ENCODE results near the gene ASS1.
A peak's percentile ranks its signal among the peaks of the same experiment; 100 is the strongest.

ASS1 gene

DNA sequence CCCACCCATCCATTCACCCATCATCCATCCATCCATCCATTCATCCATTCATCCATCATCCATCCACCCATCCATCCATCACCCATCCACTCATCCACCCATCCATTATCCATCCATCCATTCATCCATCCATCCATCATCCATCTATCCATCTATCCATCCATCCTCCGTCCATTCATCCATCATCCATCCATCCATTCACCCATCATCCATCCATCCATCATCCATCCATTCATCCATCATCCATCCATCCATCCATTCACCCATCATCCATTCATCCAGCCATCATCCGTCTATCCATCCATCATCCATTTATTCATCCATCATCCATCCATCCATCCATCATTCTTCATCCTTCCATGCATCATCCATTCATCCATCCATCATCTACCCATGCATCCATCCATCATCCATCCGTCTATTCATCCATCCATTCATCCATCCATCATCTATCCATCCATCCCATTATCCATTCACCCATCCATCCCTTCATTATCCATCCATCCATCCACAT, 10.1 kb downstream of the ASS1 start (continued):
- no peak for TF ChIP-seq ZNF843 (tag by site-specific recombination; IDR thresholded peaks at IDR 0.05)

DNA sequence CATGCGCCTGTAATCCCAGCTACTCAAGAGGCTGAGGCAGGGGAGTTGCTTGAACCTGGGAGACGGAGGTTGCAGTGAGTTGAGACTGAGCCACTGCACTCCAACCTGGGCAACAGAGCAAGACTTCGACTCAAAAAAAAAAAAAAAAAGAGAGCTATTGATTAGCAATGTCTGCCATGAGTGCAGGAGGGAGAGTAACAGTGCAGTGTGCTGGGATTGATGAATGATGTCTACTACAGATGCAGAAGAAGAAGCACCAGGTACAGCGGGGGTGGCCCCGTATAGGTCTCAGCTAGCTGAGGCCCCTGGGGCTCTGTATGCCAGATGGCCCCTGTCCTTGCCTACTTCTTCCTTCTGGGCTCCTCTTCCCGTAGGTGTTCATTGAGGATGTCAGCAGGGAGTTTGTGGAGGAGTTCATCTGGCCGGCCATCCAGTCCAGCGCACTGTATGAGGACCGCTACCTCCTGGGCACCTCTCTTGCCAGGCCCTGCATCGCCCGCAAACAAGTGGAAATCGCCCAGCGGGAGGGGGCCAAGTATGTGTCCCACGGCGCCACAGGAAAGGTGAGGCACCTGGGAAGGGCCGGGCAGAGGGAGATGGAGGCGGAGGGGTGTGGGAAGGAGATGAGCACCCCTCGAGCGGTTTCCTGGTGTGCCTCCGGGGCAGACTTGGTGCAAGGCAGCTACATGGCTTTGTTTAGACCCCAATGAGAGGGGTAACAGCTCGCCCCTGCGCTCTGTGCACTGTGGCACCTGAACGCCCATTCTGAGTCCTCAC, 13.5 kb downstream of the ASS1 start:
- Histone ChIP-seq H3K9me3 (ENCODE audit: control insufficient read depth, insufficient read depth, low read depth, low read length) (no peaks in the 10 kb centered on the region), H3K27ac (ENCODE audit: extremely low read depth, low read depth, low read length) (no peak overlapping the region), H3K4me1 (ENCODE audit: control insufficient read depth, insufficient read depth, low read length) (peaks cover under 1% of the 10 kb centered on the region; the same call in 1 of the 2 replicates), H3K36me3 (ENCODE audit: control insufficient read depth in 2 of 2, insufficient read depth in 1 of 2, low read length in 2 of 2) (peaks cover 0 to 5% of the 10 kb centered on the region in 2 experiments; a peak in 1 of 3 replicates), H3K4me3 (ENCODE audit: low read depth, low read length) (no peak overlapping the region)
- CTCF ChIA-PET = interaction anchor here (0.5 to 15.5 kb wide), 3 partner anchors 229 to 505 kb away, joined by 4 to 305 read pairs (median 8); partner anchors contain the start of gene EXOSC2
- TF ChIP-seq, protein P1, sequence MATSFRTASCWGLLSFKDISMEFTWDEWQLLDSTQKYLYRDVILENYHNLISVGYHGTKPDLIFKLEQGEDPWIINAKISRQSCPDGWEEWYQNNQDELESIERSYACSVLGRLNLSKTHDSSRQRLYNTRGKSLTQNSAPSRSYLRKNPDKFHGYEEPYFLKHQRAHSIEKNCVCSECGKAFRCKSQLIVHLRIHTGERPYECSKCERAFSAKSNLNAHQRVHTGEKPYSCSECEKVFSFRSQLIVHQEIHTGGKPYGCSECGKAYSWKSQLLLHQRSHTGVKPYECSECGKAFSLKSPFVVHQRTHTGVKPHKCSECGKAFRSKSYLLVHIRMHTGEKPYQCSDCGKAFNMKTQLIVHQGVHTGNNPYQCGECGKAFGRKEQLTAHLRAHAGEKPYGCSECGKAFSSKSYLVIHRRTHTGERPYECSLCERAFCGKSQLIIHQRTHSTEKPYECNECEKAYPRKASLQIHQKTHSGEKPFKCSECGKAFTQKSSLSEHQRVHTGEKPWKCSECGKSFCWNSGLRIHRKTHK (tag by site-specific recombination; IDR thresholded peaks at IDR 0.05) = no peak
- no peak for TF ChIP-seq ZBTB1 (tag by site-specific recombination; IDR thresholded peaks at IDR 0.05)
- TF ChIP-seq, protein P2, sequence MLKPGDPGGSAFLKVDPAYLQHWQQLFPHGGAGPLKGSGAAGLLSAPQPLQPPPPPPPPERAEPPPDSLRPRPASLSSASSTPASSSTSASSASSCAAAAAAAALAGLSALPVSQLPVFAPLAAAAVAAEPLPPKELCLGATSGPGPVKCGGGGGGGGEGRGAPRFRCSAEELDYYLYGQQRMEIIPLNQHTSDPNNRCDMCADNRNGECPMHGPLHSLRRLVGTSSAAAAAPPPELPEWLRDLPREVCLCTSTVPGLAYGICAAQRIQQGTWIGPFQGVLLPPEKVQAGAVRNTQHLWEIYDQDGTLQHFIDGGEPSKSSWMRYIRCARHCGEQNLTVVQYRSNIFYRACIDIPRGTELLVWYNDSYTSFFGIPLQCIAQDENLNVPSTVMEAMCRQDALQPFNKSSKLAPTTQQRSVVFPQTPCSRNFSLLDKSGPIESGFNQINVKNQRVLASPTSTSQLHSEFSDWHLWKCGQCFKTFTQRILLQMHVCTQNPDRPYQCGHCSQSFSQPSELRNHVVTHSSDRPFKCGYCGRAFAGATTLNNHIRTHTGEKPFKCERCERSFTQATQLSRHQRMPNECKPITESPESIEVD (tag by site-specific recombination; IDR thresholded peaks at IDR 0.05) = no peak
- TF ChIP-seq, protein P3, sequence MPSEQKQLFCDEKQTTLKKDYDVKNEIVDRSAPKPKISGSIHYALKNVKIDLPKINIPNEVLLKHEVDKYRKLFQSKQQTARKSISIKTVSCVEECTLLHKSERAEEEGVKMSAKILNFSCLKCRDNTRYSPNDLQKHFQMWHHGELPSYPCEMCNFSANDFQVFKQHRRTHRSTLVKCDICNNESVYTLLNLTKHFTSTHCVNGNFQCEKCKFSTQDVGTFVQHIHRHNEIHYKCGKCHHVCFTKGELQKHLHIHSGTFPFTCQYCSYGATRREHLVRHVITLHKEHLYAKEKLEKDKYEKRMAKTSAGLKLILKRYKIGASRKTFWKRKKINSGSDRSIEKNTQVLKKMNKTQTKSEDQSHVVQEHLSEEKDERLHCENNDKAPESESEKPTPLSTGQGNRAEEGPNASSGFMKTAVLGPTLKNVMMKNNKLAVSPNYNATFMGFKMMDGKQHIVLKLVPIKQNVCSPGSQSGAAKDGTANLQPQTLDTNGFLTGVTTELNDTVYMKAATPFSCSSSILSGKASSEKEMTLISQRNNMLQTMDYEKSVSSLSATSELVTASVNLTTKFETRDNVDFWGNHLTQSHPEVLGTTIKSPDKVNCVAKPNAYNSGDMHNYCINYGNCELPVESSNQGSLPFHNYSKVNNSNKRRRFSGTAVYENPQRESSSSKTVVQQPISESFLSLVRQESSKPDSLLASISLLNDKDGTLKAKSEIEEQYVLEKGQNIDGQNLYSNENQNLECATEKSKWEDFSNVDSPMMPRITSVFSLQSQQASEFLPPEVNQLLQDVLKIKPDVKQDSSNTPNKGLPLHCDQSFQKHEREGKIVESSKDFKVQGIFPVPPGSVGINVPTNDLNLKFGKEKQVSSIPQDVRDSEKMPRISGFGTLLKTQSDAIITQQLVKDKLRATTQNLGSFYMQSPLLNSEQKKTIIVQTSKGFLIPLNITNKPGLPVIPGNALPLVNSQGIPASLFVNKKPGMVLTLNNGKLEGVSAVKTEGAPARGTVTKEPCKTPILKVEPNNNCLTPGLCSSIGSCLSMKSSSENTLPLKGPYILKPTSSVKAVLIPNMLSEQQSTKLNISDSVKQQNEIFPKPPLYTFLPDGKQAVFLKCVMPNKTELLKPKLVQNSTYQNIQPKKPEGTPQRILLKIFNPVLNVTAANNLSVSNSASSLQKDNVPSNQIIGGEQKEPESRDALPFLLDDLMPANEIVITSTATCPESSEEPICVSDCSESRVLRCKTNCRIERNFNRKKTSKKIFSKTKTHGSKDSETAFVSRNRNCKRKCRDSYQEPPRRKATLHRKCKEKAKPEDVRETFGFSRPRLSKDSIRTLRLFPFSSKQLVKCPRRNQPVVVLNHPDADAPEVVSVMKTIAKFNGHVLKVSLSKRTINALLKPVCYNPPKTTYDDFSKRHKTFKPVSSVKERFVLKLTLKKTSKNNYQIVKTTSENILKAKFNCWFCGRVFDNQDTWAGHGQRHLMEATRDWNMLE (tag by site-specific recombination; conservative IDR thresholded peaks at IDR 0.05; ENCODE audit: low read depth) = no peak
- TF ChIP-seq, protein P4, sequence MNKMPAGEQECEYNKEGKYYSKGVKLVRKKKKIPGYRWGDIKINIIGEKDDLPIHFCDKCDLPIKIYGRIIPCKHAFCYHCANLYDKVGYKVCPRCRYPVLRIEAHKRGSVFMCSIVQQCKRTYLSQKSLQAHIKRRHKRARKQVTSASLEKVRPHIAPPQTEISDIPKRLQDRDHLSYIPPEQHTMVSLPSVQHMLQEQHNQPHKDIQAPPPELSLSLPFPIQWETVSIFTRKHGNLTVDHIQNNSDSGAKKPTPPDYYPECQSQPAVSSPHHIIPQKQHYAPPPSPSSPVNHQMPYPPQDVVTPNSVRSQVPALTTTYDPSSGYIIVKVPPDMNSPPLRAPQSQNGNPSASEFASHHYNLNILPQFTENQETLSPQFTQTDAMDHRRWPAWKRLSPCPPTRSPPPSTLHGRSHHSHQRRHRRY (tag by site-specific recombination; IDR thresholded peaks at IDR 0.05) = no peak
- no peak for TF ChIP-seq ZNF624 (tag by site-specific recombination; IDR thresholded peaks at IDR 0.05)
- TF ChIP-seq, protein P5, sequence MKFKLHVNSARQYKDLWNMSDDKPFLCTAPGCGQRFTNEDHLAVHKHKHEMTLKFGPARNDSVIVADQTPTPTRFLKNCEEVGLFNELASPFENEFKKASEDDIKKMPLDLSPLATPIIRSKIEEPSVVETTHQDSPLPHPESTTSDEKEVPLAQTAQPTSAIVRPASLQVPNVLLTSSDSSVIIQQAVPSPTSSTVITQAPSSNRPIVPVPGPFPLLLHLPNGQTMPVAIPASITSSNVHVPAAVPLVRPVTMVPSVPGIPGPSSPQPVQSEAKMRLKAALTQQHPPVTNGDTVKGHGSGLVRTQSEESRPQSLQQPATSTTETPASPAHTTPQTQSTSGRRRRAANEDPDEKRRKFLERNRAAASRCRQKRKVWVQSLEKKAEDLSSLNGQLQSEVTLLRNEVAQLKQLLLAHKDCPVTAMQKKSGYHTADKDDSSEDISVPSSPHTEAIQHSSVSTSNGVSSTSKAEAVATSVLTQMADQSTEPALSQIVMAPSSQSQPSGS (tag by site-specific recombination; IDR thresholded peaks at IDR 0.05; ENCODE audit: low read depth) = no peak
- TF ChIP-seq ZNF23 (tag by site-specific recombination; IDR thresholded peaks at IDR 0.05; ENCODE audit: borderline replicate concordance) = peak; percentile 92; the same call in 1 of the 2 replicates
- TF ChIP-seq, protein P6, sequence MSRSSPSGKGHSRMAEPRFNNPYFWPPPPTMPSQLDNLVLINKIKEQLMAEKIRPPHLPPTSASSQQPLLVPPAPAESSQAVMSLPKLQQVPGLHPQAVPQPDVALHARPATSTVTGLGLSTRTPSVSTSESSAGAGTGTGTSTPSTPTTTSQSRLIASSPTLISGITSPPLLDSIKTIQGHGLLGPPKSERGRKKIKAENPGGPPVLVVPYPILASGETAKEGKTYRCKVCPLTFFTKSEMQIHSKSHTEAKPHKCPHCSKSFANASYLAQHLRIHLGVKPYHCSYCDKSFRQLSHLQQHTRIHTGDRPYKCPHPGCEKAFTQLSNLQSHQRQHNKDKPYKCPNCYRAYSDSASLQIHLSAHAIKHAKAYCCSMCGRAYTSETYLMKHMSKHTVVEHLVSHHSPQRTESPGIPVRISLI (tag by site-specific recombination; IDR thresholded peaks at IDR 0.05) = no peak
- TF ChIP-seq ZNF175 (tag by site-specific recombination; IDR thresholded peaks at IDR 0.05) = no peak
- peak; percentile 97 for TF ChIP-seq ZBTB17 (tag by site-specific recombination; IDR thresholded peaks at IDR 0.05)
- TF ChIP-seq, protein P7, sequence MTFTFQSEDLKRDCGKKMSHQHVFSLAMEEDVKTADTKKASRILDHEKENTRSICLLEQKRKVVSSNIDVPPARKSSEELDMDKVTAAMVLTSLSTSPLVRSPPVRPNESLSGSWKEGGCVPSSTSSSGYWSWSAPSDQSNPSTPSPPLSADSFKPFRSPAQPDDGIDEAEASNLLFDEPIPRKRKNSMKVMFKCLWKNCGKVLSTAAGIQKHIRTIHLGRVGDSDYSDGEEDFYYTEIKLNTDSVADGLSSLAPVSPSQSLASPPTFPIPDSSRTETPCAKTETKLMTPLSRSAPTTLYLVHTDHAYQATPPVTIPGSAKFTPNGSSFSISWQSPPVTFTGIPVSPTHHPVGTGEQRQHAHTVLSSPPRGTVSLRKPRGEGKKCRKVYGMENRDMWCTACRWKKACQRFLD (tag by site-specific recombination; IDR thresholded peaks at IDR 0.05) = no peak
- POLR2A ChIA-PET = interaction anchor here (0.5 to 1.1 kb wide), 2 partner anchors 10 to 31 kb away, joined by 4 read pairs; no protein-coding TSS in a partner anchor
